GM21786 (cell line): ENCODE data around the gene ATP5ME.
"Not testable (repeated sequence)": the region's sequence is repeated elsewhere in the genome, so short reads cannot be mapped to it uniquely, and the experiment has no call there.

Experiments used
- ATAC-seq: cut with Tn5 transposase; IDR thresholded peaks from one replicate; pipeline ENCODE4 v1.9.1; 2021; ENCODE audit not compliant: unreplicated experiment

The ATP5ME gene

GRCh38 chr4:657338-657833 lies 16.7 kb downstream of the ATP5ME start:
- no peak for ATAC-seq

GRCh38 chr4:656436-657337 lies 17.4 kb downstream of the ATP5ME start:
- ATAC-seq: no peak

GRCh38 chr4:655464-656151 lies 18.5 kb downstream of the ATP5ME start:
- ATAC-seq: no peak

GRCh38 chr4:654871-655463 lies 19.1 kb downstream of the ATP5ME start:
- no peak for ATAC-seq

- no peak for ATAC-seq
These were observed 19.6 kb downstream of the ATP5ME start for GRCh38 chr4:654503-654845.

DNA sequence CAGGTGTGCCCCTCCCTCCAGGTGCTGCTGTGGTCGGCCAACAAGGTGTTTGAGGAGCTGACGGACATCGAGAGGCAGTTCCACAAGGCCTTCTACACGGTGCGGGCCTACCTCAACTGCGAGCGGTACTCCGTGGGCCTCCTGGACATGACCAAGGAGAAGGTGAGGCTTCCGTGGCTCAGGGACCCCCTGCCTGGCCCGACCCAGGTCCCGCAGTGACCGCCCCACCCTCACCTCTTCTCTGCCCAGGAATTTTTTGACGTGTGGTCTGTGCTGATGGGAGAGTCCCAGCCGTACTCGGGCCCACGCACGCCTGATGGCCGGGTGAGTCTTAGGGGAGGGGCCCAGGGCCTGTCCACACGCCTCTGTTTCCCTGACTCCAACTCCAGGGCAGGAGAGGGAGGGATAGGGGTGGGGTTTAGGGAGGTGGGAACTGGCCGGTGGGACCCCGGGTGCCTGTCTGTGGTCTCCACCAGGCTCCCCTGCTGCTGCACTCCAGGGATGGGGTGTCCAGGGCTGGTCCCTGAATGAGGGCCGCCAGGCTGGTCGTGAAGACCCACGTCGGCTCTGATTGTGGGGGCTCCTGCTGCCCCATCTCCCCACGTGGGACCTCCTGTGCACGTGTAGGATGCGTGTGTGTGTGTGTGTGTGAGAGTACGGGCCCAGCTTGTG lies 20.1 kb downstream of the ATP5ME start:
- no peak for ATAC-seq

DNA sequence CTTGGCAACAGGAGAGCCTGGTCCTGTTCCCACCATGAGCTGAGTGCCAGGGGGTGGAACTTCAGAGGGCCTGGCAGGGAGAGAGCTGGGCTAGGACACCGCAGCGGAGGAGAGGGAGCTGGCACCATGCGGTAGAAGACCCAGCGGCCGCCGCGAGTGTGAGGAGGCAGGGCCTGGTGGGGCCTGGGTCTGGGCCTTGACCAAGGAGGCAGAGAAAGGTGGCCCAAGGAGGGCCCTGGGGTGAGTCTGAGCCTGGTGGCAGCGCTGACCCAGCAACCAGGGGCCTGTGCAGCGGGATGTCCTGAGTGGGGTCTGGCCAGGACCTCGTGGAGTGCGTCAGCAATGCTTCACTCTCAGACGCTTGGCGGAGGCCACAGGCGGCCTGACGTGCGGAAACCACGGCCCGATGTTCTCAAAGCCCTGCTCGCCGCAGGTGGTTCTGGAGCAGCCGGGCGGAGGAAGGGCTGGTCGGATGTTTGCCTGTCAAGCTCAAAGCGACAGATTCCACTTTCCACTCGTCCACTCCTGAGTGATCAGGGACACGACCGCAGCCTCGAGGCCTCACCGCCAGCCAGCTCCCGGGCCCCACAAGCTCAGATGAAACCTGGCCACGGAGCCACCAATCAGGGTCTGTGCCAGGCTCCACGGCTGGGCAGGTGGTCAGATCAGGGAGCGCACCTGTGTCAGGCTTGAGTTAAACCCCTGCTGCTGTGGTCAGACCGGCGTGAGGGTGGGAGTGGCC lies 20.8 kb downstream of the ATP5ME start:
- ATAC-seq: no peak

DNA sequence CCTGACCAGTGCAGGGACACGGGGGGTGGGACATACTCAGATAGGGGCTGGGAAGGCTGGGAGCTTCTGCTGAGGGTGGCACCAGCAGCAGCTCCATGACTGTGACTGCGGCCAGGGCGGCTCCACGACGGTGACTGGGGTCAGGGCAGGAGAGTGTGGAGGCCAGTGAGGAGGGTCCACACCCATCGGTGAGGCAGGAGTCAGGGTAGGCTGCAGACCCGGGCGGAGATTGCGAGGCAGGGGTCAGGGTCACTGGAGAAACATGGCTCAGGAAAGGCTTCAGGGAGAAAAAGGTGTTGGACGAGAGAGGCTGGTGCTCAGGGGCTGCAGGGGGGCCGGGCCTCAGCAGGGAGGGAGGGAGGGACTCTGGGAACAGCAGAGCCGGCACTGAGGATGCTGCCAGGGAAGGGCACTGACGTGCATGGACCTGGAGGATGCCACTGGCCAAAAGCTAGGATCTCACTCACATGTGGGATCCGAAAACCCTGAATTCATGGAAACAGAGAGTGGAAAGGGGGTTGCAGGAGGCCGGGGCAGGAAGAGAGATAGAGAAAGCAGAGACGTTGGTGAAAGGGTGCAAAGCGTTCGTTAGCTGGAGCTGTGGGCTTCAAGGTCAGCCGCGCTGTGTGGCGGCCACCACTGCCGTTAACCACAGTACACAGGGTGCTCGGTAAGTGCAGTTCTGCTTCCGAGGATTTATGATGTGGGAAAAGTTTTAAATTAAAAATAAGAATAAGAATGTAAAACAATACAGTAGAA lies 22.0 kb downstream of the ATP5ME start:
- no peak for ATAC-seq

DNA sequence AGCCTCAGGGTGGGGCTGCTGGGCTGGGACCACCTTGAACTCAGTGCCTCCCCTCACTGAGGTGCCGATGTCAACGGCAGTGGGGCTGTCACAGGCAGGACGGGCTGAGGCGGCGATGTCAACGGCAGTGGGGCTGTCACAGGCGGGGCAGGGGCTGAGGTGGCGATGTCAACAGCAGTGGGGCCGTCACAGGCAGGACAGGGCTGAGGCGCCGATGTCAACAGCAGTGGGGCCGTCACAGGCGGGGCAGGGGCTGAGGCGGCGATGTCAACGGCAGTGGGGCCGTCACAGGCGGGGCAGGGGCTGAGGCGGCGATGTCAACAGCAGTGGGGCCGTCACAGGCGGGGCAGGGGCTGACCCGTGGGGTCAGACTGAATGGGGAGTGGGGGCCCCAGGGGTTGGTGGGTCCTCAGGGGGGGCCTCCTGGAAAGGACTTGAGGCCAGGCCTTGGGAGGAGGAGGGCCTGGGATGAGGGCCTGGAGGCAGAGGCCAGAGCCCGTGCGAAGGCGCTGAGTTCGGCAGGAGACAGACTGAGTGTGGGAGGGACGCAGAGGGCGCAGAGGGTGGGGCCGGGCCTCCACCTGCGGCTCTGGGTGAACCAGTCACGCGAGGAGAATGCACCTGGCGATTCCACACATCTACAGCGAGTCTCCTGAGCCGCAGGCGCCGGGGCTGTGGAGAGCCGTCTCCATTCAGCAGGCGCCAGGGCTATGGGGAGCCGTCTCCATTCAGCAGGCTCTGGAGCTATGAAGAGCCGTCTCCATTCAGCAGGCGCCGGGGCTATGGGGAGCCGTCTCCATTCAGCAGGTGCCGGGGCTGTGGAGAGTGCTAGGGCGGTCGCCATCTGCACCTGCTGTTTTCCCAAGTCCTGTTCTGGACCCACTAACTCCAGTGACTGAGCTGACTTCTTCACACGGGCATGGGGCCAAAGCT lies 22.9 kb downstream of the ATP5ME start:
- ATAC-seq: no peak

GRCh38 chr4:650461-650860 lies 23.6 kb downstream of the ATP5ME start:
- ATAC-seq: no peak

GRCh38 chr4:649751-650310 lies 24.2 kb downstream of the ATP5ME start:
- ATAC-seq: no peak

DNA sequence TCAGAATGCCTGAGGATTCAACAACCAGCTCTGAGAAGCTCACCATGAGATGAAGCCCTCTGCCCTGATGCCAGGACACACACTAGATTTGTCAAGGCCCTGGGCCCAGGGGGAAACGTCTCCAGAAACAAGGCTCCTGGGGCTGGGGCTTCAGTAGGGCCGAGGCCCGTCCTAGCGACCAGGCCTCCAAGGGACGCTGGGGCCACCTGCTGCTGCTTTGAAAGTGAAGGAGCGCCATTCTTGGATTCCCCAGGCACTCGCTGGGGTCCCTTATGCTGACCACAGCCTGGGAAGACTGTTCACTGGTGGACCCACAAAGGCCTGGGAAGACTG lies 24.8 kb downstream of the ATP5ME start:
- ATAC-seq: no peak

DNA sequence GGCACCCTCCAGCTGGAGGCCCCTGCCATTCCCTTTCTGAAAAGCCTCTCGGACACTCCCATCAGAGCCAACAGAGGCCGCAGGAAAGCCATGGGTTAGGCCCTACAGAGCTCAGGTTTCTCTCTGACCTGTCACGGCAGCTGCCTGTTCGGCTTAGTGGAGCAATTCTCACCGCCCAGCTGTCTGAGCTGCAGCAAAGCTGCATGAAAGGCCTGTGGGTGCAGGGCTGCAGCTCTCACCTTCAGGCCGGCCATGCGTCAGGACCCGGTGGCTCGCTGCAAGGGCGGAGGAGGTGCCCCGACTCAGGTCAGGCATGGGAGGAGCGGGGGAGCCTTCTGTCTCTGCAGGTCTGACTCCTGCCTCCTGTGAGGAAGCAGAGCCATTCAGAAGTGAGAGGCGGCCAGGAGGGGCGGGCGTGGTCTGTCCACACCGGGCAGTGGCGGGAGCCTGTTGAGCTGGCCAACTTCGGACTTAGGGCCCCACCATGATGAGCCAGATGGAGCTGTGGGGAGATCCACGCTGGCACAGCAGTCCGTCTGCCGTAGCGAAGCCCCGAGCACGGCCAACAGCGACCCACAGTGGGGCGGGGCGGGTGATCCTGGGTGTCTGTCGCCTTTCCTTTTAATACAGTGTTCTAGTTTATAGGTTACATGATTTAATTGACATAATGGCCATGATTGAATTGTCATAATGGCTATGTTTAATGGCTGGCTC lies 25.3 kb downstream of the ATP5ME start:
- no peak for ATAC-seq

- no peak for ATAC-seq
These were observed 26.6 kb downstream of the ATP5ME start for GRCh38 chr4:647481-647880.

DNA sequence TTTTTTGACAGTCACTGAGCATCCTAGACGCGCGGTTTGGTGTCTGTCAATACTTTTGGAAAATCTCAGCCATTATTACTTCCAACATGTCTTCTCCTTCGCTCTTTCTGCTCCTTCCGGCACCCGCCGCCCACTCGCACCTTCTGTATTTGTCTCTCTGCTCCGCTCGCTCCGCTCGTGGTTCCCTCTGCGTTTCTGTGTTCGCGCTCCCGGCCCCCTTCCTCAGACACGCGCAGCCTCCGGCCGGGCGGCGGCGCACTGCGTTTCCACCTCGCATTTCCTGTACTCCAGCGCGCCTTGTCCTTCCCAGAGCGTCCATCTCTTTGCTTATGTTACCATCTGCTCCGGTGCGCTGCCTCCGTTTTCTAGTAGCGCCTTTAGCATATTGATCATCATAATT lies 27.6 kb downstream of the ATP5ME start:
- ATAC-seq: no peak

- not testable (repeated sequence) for ATAC-seq
These were observed 31.7 kb downstream of the ATP5ME start for GRCh38 chr4:642366-642765.

GRCh38 chr4:637536-638280 lies 36.4 kb downstream of the ATP5ME start:
- no peak for ATAC-seq
